ENCODE results near the gene ZNF784.

The ZNF784 gene

DNA sequence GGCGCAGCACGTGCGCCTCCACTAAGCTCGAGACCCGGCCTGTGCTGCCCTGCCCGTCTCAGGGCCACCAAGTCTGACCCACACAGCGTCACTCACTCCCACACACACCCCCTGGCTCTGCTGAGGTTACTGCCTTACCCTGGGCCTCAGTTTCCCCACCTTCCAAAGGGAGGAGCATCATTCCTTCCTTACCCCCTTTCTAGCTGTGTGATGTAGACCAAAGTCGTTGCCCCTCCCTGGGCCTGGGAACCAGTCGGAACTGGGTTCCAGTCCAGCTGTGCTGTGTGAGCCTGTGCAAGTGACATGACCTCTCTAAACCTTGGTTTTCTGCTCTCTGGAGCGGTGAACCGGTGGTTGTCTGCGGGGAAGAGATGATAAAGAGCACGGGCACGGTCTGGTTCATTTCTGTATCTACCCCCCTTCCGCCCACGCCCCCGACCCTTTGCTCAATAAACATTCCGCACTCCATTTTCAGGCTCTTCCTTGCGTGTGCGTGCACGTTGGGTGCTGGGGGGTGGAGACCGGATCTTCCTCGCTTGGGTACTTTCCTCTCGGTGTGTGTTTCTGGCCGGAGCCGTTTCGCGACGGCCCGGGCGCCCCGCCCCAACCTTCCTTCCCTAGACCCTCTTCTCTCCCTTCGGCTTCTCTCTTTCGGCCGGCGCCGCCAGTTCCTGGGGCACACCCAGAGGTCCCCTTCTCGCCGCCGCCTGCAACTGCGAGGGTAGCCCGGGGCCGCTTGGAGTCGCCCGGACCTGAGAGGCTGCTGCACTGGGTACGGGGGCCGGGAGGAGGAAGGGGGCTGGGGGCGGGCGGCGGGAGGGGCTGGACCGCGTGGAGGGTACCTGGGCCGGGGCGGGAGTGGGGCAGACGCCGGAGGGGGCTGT is 18.9 kb upstream of the ZNF784 start, which contains the start of gene ZNF581:
Gene ZNF581, plus strand, starts transcription at position 647 of the 884 bp plus-strand sequence. CDS start 923 bp downstream, outside the sequence.
- FAIRE-seq = no peak

DNA sequence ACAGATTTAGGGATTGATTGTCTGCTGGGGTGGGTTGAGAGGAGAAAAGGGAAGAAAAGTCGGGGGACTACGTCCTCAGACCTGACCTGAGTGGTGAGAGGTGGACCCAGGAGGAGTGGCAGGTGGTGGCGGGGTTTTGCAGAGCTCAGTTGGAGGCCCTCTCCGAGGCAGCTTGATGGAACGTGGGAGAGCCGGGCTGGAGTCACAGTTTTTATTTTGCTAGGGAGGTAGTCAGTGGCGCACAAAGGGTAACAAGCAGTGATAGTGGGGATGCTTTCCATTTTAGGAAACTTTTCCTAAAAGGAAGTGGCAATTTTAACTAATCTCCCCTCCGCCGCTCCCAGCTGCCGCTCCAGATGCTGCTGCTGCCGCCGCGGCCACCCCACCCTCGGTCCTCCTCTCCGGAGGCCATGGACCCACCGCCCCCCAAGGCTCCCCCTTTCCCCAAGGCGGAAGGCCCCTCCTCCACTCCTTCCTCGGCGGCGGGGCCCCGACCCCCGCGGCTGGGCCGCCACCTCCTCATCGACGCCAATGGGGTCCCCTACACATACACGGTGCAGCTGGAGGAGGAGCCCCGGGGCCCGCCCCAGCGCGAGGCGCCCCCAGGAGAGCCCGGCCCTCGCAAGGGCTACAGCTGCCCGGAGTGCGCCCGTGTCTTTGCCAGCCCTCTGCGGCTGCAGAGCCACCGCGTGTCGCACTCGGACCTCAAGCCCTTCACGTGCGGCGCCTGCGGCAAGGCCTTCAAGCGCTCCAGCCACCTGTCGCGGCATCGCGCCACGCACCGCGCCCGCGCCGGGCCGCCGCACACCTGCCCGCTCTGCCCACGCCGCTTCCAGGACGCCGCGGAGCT is 18.0 kb upstream of the ZNF784 start:
- FAIRE-seq = no peak

DNA sequence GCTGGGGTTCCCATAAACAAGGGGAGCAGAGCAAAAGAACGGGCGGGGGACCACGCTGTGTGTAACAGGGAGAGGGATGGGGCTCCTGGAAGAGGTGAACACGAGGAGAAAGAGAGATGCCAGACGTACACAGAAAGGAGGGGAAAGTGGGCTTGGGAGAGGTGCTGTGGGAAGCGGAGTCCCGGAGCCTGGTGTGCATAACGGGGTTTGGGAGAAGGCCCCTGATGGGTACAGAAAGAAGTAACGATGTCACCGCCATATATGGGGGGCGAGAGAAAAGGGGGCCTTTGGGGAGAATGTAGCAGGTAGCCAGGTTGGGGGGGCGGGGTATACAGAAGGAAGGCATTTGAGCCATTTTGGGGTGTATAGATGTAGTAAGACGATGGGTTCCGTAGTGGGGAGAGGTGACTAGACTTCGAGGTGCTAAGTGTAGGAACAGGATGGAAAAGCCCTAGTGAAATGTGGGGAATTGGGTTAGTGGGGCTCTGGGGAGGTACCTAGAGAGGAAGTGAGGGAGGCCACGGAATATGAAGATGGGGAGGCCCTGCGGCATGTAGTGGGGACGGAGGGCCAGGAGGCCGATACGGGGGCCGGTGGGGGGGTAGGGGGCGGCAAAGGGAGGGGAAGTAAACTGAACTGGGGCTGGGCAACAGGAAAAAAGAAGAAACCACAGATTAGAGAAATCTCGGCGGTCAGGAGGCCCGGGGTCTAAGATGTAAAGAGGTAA is 17.2 kb upstream of the ZNF784 start:
- FAIRE-seq = no peak

DNA sequence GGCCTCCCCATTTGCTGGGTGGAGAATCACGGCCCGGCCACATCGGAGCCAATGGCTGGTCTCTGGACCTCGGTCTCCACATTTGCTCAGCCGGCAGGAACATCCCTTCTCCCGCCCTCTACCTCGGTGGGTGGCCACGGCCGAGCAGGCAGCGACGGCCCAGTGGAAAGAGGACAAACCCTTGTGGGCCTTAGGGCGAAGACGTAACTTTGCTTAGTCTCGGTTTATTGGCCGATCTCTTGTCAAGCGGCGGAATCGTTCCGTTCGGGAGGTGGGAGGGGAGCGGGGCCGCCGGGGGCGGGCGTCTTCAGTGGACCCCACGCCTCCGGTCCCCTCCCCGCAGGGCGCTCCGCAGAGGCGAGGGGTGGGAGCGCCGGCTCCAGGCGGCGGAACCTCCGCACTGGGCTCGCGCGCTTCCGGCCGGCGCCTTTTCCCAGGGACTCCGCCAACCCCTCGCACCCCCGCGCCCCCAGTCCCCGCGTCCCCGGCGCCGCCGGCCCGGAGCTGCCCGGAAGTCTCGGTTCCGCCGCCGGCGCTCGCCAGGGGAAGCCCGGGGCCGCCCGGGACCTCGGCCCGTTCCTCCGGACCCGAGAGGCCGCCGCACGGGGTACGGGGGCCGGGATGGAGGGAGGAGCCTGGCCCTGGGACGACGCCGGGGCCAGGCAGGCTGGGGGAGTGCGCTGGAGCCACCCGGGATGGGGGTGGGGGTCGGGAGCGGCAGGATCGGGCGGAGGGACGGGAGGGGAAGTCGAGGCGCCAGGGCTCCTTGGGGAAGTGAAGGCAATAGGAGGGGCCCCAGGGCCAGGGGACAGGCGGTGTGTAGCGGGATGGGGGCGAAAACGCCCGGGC is 16.4 kb upstream of the ZNF784 start, which contains the start of gene ZNF580:
Gene ZNF580, plus strand, starts transcription at position 426 of the 849 bp plus-strand sequence. CDS start 1,507 bp downstream, outside the sequence.
- no peak for FAIRE-seq

DNA sequence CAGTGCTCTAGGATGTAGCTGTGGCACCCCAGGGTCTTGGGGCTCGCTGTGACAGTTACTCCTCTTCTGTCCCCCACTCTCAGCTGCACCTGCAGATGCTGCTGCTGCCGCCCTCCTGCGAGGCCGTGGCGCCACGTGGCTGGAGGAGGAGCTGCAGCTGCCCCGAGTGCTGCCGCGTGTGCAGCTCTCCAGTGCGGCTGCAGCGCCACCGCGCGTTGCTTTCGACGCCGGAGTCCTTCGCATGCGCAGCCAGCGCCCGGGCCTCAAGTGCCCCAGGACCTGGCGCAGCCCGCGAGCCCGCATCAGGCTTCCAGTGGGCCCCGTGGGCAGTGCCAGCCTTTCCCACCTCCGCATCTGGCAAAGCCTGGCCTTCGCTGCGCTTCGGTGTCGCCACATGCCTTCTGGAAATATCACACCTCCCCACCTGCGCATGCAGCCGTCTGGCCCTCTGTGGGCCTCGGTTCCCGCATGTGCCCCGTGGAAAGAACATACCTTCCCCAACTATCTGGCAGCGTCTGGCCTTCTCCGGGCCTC is 15.7 kb upstream of the ZNF784 start:
- FAIRE-seq = no peak

DNA sequence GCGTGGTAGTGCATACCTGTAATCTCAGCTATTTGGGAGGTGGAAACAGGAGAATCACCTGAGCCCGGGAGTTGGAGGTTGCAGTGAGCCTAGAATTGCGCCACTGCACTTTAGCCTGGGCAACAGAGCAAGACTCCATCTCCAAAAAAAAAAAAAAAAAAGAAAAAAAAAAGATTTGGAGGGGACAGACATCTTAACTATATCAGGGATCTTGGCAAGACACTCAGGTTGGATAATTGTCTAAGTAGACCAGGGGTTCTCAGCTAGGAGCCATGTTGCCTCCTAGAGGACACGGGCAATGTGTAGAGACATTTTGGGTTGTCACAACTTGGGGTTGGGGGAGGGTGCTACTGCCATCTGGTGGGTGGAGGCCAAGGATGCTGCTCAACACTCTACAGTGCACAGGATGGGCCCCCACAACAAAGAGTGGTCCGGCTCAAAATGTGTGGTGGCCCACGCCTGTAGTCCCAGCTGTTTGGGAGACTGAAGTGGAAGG is 14.5 kb upstream of the ZNF784 start:
- FAIRE-seq = no peak

DNA sequence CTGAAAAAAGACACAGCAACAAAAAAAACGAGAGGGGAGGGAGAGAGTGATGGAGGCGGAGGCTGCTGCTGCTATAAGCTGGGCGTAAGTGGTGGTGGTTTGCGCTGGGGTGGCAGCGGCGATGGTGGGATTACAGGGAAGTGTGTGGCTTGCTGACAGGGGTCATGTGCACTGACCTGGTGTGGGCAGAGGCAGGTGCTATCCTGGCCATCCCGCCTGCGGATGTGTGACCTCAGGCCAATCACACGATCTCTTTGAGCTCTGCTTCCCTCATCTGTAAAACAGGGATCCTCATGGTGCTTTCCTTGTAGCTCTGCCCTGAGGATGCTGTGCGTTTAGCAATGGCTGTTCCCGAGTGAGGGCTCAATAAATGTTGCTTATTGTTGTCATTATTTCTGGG is 13.2 kb upstream of the ZNF784 start:
- FAIRE-seq = no peak

DNA sequence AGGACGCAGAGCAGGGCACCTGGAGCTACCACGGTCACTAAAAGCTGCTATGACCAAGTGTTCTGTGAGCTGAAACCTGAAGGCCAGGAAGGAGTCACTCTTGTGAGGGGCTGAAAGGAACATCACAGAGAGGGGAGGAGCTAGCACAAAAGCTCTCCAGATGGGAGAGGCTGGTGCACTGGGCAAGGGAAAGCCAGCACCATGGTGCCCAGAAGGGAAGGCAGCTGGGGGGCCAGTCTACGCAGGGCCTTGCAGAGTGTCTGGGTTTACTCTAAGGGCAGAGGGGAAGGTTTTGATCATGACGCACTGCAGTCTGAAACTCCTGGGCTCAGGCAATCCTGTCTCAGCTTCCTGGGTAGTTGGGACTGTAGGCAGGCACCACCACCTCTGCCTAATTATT is 12.4 kb upstream of the ZNF784 start:
- no peak for FAIRE-seq

DNA sequence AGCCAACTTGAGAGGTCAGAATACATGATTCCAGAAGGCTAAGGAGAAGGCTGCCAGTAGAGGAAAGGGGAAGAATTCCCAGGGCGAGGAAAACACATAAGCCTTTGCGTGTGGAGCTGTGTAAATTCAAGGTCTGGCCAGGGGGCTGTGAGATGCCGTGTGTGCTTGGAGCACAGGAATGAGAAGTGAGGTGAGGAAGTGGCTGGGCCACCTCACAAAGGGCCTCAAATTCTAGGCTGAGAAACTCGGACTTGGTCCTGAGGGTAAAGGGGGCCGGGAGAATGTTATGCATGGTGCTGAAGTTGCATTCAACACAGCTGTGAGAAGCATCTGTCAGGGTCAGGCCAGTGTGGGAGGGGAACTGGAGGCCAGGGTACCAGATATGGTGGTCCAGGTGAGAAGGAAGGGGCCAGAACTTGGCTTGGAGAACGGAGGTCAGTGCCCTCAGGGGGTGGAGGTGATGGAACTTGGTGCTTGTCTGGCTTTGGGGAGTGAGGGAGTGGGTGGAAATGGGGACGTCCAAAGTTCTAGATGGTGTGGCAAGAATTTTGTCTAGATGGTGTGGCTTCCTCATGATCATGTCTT is 11.6 kb upstream of the ZNF784 start:
- no peak for FAIRE-seq

DNA sequence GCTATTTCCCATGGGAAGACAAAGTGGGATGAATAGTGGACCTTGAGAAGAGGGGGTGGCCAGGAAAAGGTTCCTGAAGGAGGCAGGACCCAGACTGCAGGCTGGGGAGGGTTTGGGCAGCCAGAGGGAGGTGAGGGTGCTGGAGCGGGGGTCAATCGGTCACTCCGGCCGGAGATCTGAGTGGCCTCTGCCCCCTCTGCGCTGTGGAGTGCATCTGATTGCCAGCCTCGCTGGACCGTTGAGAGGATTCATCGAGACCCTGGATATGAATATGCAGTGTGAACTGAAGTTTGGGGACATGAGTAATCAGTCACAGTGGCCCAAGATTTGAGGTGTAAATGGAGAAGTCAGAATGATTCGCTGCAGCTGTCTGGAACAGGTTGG is 11.0 kb upstream of the ZNF784 start:
- FAIRE-seq = no peak

DNA sequence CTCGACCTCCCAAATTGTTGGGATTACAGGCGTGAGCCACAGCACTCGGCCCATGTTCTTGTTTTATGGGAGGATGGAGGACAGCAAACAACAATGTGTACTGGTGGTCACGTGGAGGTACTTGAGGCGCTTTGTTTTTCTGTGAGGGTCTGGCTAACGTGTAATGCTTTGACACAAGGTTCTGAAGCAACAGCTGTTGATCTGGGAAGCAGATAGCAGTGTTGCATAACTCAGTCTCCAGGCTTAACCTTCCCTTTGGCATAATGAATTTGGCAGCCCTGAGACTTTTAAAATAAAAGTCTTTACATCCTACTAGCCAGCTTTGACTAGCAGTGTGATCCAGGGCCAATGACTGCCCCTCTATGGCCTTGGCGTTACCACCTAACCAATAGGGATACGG is 9.5 kb upstream of the ZNF784 start:
- no peak for FAIRE-seq

DNA sequence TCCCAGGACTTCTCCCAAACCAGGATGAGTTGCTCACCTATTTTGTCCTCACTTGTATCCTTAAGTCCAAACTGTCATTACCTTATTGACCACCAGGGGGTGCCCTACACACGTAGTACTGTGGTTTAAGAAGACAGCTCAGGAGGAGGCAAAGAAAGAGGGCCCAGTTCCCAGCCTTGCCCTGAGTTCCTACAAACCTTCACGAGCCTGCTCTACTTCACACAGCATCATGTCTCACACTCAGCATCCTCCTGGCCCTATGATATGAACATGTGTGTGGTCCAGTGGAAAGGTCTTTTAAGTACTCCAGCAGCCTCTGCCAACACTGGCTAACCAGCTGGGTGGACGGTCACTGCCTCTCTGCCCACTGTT is 8.1 kb upstream of the ZNF784 start:
- FAIRE-seq = no peak

DNA sequence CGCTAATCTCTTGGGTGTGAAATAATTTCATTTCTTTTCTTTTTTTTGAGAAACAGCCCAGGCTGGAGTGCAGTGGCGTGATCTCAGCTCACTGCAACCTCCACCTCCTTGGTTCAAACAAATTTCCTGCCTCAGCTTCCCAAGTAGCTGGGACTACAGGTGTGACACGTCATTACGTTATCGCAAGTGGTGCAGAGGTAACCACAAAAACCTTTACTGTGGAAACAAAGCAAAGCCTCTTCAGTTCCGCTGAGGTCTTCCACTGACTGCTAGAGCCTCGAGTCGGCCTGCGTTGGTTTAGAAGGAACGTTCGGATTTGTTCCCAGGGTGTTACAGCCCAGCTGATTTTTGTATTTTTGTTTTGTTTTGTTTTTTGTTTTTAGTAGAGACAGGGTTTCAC is 2.0 kb upstream of the ZNF784 start:
- no peak for FAIRE-seq

DNA sequence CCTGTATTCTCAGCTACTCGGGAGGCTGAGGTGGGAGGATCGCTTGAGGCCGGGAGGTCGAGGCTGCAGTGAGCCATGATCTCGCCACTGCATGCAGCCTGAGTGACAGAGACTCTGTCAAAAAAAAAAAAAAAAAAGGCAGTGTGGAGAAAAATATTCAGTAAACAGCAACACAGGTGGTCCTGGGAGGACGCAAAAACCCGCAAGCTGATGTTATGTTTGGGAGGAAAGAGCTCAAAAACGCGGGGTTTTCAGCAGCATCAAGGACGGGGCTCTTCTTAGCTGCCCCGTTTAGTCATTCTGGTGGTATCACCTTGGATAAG is 599 bp upstream of the ZNF784 start:
- FAIRE-seq = no peak

DNA sequence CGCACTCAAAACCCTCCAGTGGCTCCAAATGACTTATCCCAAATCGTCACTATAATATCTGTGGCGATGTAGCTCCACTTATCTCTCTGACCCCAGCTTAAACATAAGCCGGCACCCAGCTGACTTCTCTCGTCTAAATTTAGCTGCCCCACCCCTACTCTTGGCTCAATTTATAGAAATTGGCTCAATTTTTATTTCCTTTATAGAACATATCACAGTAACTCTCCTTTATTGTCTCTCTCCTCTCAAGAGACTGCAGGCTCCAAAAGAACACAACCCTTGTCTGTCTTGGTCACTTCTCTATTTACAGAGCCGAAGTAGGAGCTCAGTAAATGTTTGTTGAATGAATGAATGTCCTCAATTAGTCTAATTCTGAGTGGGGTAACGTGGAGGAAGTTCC is 805 bp downstream of the ZNF784 start:
- FAIRE-seq = no peak

DNA sequence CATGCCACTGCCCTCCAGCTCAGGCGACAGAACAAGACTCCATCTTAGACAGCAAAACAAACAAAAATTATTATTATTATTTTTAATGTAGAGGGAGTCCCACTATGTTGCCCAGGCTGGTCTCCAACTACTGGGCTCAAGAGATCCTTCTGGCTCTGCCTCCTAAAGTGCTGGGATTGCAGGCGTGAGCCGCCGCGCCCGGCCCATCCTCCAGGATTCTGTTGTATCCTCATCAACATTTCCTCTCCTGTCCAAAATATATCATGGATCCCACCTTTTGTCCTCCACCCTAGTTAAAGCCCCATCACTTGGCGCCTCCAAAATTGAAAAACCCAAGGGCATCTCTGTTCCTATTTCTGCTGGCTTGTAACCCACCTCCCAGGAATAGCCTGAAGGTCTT is 1.2 kb downstream of the ZNF784 start:
- FAIRE-seq = no peak

DNA sequence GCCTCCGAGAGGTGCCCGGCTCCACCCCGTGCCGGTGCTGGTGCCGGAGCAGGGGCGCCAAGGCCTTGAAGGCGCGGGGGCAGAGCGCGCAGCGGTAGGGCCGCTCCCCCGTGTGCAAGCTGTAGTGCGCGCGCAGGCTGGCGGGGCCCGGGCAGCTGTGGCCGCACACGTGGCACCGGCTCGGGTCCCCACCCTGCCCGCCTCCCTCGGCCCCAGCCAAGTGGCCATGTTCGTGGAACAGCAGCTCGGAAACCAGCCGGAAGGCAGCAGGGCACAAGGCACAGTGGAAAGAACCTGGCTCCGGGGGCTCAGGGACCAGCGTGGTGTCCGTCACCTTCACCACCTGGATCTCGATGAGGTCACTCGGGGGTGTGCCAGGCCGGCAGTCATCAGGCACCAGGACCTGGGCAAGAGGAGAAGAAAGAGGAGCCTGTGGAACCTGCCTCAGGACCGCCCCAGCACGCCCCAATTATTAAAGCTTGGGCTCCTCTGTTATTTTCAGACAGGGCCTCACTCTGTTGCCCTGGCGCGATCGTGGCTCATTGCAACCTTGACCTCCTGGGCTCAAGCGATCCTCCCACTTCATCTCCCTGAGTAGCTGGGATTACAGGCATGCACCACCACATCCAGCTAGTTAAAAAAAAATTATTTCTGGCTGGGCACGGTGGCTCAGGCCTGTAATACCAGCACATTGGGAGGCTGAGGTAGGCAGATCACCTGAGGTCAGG is 2.0 kb downstream of the ZNF784 start:
- FAIRE-seq = no peak

DNA sequence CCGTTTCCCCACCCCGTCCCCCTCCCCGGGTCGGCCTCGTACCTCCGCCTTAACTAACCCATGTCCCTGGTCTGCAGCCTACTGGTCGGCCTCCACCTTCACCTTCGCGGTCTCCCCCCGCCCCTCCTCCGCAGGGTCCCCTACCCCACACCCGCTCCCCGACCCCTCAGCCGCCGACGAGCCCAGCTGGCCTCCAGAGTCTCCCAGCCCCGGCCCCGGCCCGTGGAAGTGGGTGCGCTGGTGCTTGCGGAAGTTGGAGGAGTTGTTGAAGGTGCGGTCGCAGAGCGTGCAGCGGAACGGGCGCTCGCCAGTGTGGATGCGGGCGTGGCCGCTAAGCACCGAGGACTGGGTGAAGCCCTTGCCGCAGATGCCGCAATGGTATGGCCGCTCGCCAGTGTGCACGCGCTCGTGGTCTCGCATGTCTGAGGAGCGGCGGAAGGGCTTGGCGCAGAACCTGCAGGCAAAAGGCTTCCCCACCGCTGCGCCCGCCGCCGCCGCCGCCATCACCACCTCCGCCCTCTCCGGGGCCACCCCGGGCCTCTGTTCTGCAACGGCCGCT is 2.6 kb downstream of the ZNF784 start:
- no peak for FAIRE-seq

DNA sequence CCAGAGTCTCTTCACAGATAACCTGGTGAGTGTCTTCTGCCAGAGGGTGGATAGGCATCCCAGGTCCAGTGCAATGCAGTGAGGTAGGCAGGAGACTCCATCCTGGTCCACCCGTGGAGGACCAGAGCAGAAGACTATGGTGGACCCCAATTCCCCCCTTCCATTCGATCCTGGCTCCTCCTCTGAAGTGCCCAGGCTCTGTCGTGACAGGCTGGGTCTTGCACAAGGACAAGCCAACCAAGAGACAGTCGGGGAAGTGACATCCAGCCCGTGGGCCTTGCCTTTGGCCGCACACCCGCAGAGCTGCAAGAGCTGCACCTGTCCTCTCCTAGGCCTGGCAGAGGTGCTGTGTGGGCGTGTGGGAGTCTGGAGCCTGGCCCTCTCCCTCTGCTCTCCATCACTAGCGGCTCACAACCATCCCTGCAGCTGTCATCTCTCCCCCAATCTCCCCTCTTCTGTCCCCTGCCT is 3.1 kb downstream of the ZNF784 start:
- FAIRE-seq = no peak
